ENCODE measurements around the gene GSTO2. TPM values are rescaled to one million over a fixed set of nuclear protein-coding genes. Genes with fewer than 3 reads are reported as not detected.

GSTO2 gene
- total RNA-seq, 2 experiments from 2014 or later, result 0.77 to 1.2 TPM

DNA sequence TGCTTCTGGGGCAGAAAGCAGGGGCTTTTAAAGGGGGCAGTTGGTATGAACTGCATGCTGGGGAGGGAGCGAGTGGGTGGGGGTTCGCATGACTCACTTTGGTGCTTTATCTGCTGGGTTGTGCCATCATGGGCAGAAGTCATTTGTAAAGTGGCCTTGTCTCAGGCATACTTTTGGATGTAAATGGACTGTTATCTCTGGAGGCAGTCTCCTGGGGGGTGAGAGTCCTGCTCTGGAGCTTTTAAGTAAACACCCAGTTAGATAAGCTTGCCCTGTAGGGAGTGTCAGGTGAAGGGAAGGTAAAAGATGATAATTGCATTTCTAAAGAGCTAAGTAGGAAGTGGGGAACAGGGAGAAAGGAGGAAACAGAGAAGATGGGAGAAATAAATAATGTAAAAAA is 15.9 kb upstream of the GSTO2 start:
- DNase-seq, result no peak
- POLR2A ChIA-PET, result interaction anchor here (7.7 kb wide), 1 partner anchor 15 kb away, joined by 102 read pairs; the partner anchor contains the start of gene GSTO2
- no peaks in the 10 kb centered on the region for H3K9me3 Mint-ChIP-seq

DNA sequence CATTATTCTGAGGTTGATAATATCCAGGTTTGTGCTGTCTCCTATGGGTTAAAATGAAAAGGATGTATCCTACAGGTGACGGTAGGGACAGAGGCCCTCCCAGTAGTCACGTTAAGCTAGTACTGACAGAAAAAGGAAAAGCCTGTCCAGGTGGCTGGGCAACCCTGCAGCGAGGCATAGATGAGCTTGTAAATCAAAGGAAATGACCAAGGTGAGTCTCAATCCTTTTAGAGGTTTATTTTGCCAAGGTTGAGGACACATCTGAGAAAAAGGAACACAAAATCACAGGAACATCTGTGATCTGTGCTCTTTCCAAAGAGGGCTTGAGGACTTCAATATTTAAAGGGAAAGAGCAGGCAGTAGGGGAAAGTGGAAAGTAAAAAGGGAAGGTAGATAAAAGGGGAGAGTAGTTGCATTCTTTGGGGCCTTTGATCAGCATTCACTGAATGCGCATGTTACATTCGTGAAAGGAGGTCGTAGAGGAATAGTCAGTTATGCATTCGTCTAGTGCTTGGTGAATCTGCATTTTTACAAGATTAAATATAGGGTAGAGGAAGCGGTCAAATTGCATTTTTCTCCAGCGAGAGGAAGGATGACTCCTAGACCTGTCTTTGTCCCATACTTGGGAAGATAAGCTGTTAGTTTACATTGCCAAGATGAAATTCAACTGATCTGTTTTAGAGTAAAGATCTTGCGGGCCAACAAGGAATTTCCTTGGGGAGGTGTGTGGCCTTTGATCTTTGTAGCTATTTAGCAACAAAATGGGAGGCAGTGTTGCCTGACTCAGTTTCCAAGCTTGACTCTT is 15.2 kb upstream of the GSTO2 start:
- CTCF ChIA-PET, result interaction anchor here (1.3 to 1.5 kb wide), 2 partner anchors 31 to 85 kb away, joined by 3 read pairs; partner anchors contain the start of gene ITPRIP
- peak overlapping the region; percentile 98 for H3K4me3 ChIP-seq (ENCODE audit: low read length)
- H3K9me3 ChIP-seq (ENCODE audit: control insufficient read depth in 1 of 2, insufficient read depth in 1 of 2, low read length in 2 of 2), result no peaks in the 10 kb centered on the region
- H3K4me1 Mint-ChIP-seq (ENCODE audit: low read depth), result peaks cover 43% of the 10 kb centered on the region
- no peaks in the 10 kb centered on the region for H3K27me3 ChIP-seq (ENCODE audit: control insufficient read depth in 1 of 2, insufficient read depth in 2 of 2, low read length in 2 of 2)
- peaks cover 33% of the 10 kb centered on the region for H3K36me3 Mint-ChIP-seq (ENCODE audit: low read depth)
- no peaks in the 10 kb centered on the region for H3K9me3 Mint-ChIP-seq
- POLR2A ChIA-PET, result interaction anchor here (1.1 to 7.7 kb wide), 7 partner anchors 10 to 132 kb away, joined by 3 to 102 read pairs (median 11); partner anchors contain the start of genes CFAP43, GSTO2, ITPRIP and SFR1
- peaks cover 27% of the 10 kb centered on the region for H3K4me1 ChIP-seq (ENCODE audit: insufficient read depth, low read length)
- no peak for ATAC-seq (ENCODE audit: poor library complexity)
- H3K27ac ChIP-seq (ENCODE audit: low read depth in 1 of 2, low read length in 2 of 2), result peak overlapping the region in 1 of 2 donors; percentile 73
- DNase-seq, result no peak
- H3K4me3 Mint-ChIP-seq, result peak overlapping the region; percentile 99
- TF ChIP-seq, protein P1, sequence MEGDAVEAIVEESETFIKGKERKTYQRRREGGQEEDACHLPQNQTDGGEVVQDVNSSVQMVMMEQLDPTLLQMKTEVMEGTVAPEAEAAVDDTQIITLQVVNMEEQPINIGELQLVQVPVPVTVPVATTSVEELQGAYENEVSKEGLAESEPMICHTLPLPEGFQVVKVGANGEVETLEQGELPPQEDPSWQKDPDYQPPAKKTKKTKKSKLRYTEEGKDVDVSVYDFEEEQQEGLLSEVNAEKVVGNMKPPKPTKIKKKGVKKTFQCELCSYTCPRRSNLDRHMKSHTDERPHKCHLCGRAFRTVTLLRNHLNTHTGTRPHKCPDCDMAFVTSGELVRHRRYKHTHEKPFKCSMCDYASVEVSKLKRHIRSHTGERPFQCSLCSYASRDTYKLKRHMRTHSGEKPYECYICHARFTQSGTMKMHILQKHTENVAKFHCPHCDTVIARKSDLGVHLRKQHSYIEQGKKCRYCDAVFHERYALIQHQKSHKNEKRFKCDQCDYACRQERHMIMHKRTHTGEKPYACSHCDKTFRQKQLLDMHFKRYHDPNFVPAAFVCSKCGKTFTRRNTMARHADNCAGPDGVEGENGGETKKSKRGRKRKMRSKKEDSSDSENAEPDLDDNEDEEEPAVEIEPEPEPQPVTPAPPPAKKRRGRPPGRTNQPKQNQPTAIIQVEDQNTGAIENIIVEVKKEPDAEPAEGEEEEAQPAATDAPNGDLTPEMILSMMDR (IDR thresholded peaks at IDR 0.05), result no peak
- H3K27me3 Mint-ChIP-seq, result peaks cover under 1% of the 10 kb centered on the region
- H3K27ac Mint-ChIP-seq, result peak overlapping the region; percentile 87
- intact Hi-C loops (cut with DNase I, micrococcal nuclease), result no loop called here
- H3K36me3 ChIP-seq (ENCODE audit: insufficient read depth, low read length), result peaks cover 14% of the 10 kb centered on the region

More for the DNA sequence above, 15.9 kb upstream of the GSTO2 start:
- Mint-ChIP-seq H3K36me3 (ENCODE audit: low read depth) (peaks cover 26% of the 10 kb centered on the region), H3K27ac (peak overlapping the region; percentile 87), H3K4me1 (ENCODE audit: low read depth) (peaks cover 37% of the 10 kb centered on the region), H3K4me3 (peak overlapping the region; percentile 99), H3K27me3 (peaks cover 4% of the 10 kb centered on the region)
- intact Hi-C loops (cut with DNase I, micrococcal nuclease), result no loop called here
- ATAC-seq (ENCODE audit: poor library complexity), result no peak
- peaks cover 21% of the 10 kb centered on the region for H3K4me1 ChIP-seq (ENCODE audit: insufficient read depth, low read length)
- CTCF ChIA-PET, result no interaction called here
- no peaks in the 10 kb centered on the region for H3K9me3 ChIP-seq (ENCODE audit: control insufficient read depth in 1 of 2, insufficient read depth in 1 of 2, low read length in 2 of 2)
- H3K27me3 ChIP-seq (ENCODE audit: control insufficient read depth in 1 of 2, insufficient read depth in 2 of 2, low read length in 2 of 2), result no peaks in the 10 kb centered on the region
- TF ChIP-seq, protein P1 (IDR thresholded peaks at IDR 0.05), result no peak
- no peak overlapping the region for H3K4me3 ChIP-seq (ENCODE audit: low read length)
- H3K36me3 ChIP-seq (ENCODE audit: insufficient read depth, low read length), result peaks cover 9% of the 10 kb centered on the region
- H3K27ac ChIP-seq (ENCODE audit: low read depth in 1 of 2, low read length in 2 of 2), result no peak overlapping the region

DNA sequence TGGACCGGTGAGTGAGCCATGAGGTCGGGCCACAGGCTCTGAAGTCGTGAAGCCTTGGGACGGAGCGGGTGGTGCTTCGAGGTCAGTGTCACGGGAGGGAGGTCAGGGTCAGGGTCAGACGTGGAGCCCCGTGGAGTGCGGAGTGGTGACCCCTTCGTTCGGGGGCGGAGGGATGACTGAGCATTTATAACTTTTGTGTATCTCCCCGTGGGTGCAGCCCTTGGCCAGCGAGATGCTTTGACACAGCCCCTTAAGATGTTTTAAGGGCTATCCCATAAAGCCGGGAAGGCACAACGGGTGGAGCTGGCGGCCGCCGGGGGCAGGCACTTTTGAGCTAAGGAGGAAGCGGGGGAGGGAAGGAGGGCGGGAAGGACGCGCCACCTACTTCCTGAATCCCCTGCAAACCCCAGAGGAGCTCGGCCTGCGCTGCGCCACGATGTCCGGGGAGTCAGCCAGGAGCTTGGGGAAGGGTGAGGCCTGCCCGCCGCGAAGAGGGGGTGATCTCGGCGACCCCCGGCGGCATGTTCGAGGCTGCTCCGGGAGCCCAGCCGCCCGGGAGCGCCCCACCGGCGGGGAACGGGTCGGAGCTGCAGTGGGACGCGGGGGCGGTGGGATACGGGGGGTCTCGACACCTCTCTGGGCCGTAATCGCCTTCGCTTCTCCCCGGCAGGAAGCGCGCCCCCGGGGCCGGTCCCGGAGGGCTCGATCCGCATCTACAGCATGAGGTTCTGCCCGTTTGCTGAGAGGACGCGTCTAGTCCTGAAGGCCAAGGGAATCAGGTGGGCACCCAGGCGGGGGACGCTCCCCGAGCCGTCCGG is 14.3 kb upstream of the GSTO2 start, which contains the start of gene GSTO1:
GSTO1 (plus strand) TSS at position 400 of the 818 bp plus-strand sequence; CDS start at position 437, 37 bp downstream.
- intact Hi-C loops (cut with DNase I, micrococcal nuclease), result no loop called here
- H3K4me3 Mint-ChIP-seq, result peak within 1 kb of the TSS; percentile 99
- peak within 1 kb of the TSS; percentile 87 for H3K27ac Mint-ChIP-seq
- H3K36me3 ChIP-seq (ENCODE audit: insufficient read depth, low read length), result peaks cover 23% of the 10 kb centered on the region
- TF ChIP-seq, protein P1 (IDR thresholded peaks at IDR 0.05), result no peak
- ATAC-seq (ENCODE audit: poor library complexity), result peak; percentile 50
- peak within 1 kb of the TSS; percentile 73 to 83 for H3K27ac ChIP-seq (ENCODE audit: low read depth in 1 of 2, low read length in 2 of 2)
- no peaks in the 10 kb centered on the region for H3K9me3 ChIP-seq (ENCODE audit: control insufficient read depth in 1 of 2, insufficient read depth in 1 of 2, low read length in 2 of 2)
- H3K4me1 Mint-ChIP-seq (ENCODE audit: low read depth), result peaks cover 51% of the 10 kb centered on the region
- peaks cover 42% of the 10 kb centered on the region for H3K36me3 Mint-ChIP-seq (ENCODE audit: low read depth)
- H3K27me3 Mint-ChIP-seq, result no peaks in the 10 kb centered on the region
- H3K27me3 ChIP-seq (ENCODE audit: control insufficient read depth in 1 of 2, insufficient read depth in 2 of 2, low read length in 2 of 2), result no peaks in the 10 kb centered on the region
- H3K9me3 Mint-ChIP-seq, result no peaks in the 10 kb centered on the region
- POLR2A ChIA-PET, result interaction anchor here (0.7 to 7.7 kb wide), 10 partner anchors 9 to 133 kb away, joined by 3 to 102 read pairs (median 8); partner anchors contain the start of genes CFAP43, CFAP58, GSTO2 and ITPRIP
- H3K4me3 ChIP-seq (ENCODE audit: low read length), result peak within 1 kb of the TSS; percentile 98
- DNase-seq, result peak in 13 of 14 experiments; percentile 13 to 77 (median 46)
- peaks cover 27% of the 10 kb centered on the region for H3K4me1 ChIP-seq (ENCODE audit: insufficient read depth, low read length)
- CTCF ChIA-PET, result interaction anchor here (1.2 to 2.5 kb wide), 6 partner anchors 13 to 84 kb away, joined by 3 to 17 read pairs (median 4); partner anchors contain the start of genes GSTO2 and ITPRIP

All from CD4-positive, alpha-beta T cell (primary cell).